Activated CD8-positive, alpha-beta memory T cell treated with anti-CD3 and anti-CD28 coated beads for 48 hours (primary cell): Measurements from ENCODE around the gene CCDC183.
"Not testable (repeated sequence)": the region's sequence is repeated elsewhere in the genome, so short reads cannot be mapped to it uniquely, and the experiment has no call there.

Source experiments
- DNase-seq, 3 experiments: peaks; one replicate each; pipeline ENCODE4 v3.0.0-alpha.2; 2020; ENCODE audit warnings: low read depth in 2 of 3, low spot score in 2 of 3

Gene CCDC183

DNA sequence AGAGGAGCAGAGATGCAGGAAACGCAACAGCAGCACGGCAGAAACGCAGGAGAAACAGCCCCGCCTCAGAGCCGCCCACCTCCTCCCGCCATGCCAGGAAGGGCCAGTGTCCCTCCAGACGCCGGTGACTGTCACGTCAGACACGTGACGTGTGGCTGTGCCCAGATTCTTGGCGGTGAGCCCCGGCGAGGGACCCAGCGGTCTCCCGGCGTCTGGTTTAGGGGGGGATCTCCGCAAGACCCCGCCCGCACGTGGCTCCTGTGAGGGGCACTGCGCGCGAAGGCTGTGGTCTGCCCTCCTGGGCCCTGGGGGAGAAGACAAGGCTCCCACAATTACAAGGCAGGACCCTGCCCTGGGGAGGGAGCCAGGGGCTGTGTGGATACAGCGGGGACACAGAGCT is 35.7 kb upstream of the CCDC183 start:
- no peak for DNase-seq

GRCh38 chr9:136760834-136761544 is 35.1 kb upstream of the CCDC183 start:
- not testable (repeated sequence) for DNase-seq

GRCh38 chr9:136761545-136761981 is 34.6 kb upstream of the CCDC183 start:
- DNase-seq: no peak

- no peak for DNase-seq
Measured at GRCh38 chr9:136762221-136762691, 33.9 kb upstream of the CCDC183 start.

GRCh38 chr9:136762915-136763648 is 33.1 kb upstream of the CCDC183 start:
- no peak for DNase-seq

GRCh38 chr9:136763649-136764035 is 32.5 kb upstream of the CCDC183 start:
- no peak for DNase-seq

- DNase-seq: no peak
Measured at GRCh38 chr9:136764301-136764891, 31.7 kb upstream of the CCDC183 start, which contains the start of gene LCN15. TSS of gene LCN15 (minus strand) at chr9:136764518. CDS start at chr9:136764488, 30 bp downstream.

- no peak for DNase-seq
Measured at GRCh38 chr9:136765041-136765440, 31.1 kb upstream of the CCDC183 start.

GRCh38 chr9:136765745-136766409 is 30.3 kb upstream of the CCDC183 start:
- not testable (repeated sequence) for DNase-seq

DNA sequence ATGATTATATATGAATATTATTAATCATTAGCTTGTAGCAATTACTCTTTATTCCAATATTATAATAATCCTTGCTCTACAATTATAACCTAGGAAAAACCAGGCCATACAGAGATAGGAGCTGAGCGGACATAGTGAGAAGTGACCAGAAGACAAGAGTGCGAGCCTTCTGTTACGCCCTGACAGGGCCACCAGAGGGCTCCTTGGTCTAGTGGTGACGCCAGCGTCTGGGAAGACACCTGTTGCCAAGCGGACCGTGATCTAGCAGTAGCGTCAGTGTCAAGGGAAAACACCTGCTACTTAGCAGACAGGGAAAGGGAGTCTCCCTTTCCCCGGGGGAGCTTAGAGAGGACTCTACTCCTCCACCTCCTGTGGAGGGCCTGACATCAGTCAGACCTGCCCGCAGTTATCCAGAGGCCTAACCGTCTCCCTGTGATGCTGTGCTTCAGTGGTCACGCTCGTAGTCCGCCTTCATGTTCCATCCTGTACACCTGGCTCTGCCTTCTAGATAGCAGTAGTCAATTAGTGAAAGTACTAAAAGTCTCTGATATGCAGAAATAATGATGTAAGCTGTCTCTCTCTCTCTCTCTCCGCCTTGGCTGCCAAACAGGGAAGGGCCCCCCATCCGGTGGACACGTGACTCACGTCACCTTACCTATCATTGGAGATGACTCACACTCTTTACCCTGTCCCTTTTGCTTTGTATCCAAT is 29.6 kb upstream of the CCDC183 start:
- DNase-seq: not testable (repeated sequence)

DNA sequence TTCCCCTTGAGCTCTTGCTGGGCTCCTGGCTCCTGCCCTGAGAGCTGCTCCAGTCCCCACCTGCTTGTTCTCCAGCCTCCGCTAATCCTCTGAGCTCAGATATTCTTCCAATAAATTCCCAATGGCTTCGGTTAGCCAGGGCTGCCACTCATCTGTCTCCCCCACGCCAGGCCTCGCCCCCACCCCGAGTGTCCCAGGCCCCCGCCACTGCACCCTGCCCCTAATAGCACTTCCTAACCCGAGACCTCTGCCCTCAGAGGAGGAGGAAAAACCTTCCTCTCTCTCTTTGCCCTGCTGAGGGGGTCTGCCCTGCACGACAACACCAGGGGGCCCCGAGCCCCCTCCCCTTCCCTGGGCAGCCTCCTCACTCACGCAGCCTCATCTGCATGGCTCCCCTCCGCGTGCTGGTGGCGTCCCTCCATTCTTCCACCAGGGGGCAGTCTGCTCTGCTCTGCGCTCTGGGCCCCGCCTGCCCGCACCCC is 26.4 kb upstream of the CCDC183 start:
- no peak for DNase-seq

DNA sequence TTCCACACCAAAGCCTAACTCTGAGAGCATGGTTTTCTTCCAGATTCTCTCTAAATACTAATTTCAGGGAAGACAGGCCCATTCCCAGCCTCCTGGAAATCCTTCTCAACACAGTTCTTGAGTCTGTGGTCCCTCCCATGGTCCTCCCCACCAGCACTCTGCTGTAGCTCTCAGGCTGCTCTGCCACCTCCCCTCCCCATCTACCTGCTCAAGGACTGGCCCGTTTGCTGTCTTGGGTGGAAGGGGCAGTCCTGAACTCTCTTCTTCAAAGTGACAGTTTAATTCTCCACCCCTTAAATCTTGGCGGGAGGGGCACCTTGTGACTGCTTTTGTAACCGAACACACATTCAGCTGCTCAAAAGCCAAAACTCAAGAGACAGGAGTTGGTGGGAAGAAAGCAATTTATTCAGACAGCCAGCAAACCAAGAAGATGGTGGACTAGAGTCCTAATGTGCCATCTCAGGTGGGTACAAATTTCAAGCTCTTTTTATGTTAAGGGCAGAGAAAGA is 24.2 kb upstream of the CCDC183 start:
- no peak for DNase-seq

DNA sequence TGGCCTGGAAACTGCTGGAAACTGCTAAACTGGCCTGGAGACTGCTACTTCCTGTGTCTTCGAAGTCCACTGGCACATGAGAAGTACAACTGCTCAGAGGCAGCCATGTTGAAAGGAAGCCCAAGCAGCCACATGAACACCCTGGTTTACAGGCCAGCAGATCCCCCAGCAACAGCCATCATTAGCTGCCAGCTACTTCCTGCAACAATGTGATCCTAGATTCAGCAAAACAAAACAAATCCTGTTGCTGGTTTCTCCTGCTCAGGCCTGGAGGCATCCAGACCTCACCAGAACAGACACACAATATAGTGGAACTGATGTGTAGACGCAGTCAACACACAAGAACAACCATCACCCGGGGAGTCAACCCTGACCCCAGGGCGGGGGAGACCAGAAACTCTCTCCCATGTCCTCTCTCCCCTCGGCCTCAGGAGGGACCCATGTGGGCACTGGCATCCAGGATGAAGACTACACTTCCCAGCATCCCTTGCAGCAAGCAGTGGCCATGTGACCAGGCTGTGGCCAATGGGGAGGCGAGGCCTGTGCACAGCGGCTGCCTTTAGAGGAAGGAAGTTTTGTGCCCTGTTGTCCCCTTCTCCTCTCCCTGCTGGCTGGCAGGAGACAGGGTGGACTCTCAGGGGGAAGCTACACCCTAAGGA is 22.6 kb upstream of the CCDC183 start:
- no peak for DNase-seq

DNA sequence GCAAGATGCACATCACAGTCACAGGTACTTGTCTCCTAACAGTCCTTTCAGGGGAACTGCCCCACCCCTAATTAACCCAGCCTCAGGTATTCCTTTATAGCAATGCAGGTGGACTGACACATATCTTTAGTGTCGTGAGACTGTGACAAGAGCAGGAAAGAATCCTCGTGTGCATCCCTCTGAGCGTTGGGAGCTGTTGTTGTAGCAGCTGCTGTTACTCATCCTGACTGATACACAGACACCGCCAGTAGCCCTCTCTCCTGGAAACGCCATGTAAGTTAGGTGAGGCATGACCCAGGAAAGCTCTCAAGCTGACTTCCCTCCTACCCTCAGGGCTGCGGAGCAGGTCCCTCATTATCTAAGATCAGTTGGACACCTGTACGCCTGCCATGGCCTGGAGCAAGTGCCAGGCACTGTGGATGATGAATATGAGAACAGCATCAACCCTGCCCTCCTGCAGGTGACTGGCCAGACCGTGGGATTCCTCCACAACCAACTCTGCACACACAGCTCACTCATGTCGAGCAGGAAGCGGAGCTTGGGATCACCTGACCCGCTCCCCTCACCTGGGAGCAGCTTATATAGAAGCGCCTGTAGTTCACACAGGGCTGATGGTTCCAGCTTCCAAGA is 21.6 kb upstream of the CCDC183 start:
- DNase-seq: no peak

GRCh38 chr9:136775191-136775590 is 20.9 kb upstream of the CCDC183 start:
- no peak for DNase-seq

DNA sequence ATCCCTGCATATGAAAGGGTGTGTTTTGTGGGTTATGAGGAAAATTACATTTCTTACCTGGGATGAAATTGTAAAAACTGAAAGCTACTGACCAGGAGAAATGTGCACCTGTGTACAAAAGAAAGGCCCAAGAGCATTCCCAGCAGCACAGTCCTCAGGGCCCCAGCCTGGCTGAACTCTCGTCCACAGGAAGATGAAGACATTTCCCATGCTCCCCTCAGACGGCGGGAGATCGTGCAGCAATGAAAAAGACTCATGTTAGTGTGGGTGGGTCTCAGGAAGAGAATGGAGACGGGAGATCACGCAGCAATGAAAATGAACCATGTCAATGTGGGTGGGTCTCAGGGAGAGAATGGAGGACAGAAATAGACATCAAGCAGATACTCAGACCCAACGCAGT is 19.2 kb upstream of the CCDC183 start:
- DNase-seq: no peak

GRCh38 chr9:136777359-136777758 is 18.8 kb upstream of the CCDC183 start:
- no peak for DNase-seq

- DNase-seq: no peak
Measured at GRCh38 chr9:136779808-136780207, 16.3 kb upstream of the CCDC183 start.

GRCh38 chr9:136782452-136782851 is 13.7 kb upstream of the CCDC183 start:
- DNase-seq: no peak
